Breast epithelium (tissue), 4 donors: ENCODE measurements around the gene SLC1A6. TPM values are rescaled to one million over a fixed set of nuclear protein-coding genes. Genes with fewer than 3 reads are reported as not detected.

Source experiments
- DNase-seq, 2 donors: peaks; one replicate each; pipeline ENCODE4 v3.0.0-alpha.2; 2019; ENCODE audit warnings: low spot score in 2 of 2
- H3K27ac ChIP-seq, 2 donors: fragments of 200-600 bp; sonication (generic) in 1 of 2; one replicate each; pipeline ENCODE4 v1.5.1; 2016 to 2019; ENCODE audit warnings: mild to moderate bottlenecking in 1 of 2
- H3K27me3 ChIP-seq, 2 donors: fragments of 200-600 bp; sonication (generic) in 1 of 2; one replicate each; pipeline versions ENCODE4 v1.5.1 to v1.6.0; 2017 to 2019; ENCODE audit warnings: control low read depth in 1 of 2, mild to moderate bottlenecking in 1 of 2
- H3K36me3 ChIP-seq: fragments of 200-600 bp; one replicate; pipeline ENCODE4 v1.5.1; 2019
- H3K4me1 ChIP-seq, 2 donors: fragments of 200-600 bp; sonication (generic); one replicate each; pipeline ENCODE4 v1.5.1; 2016 to 2019; ENCODE audit warnings: control low read depth in 1 of 2
- H3K4me3 ChIP-seq, 3 donors: fragments of 200-600 bp; sonication (generic); 1 replicate in 2 of 3; 2 replicates in 1 of 3; pipeline ENCODE4 v1.5.1; 2016 to 2019; ENCODE audit warnings: mild to moderate bottlenecking in 3 of 3, moderate library complexity in 2 of 3
- H3K9me3 ChIP-seq, 2 donors: fragments of 200-600 bp; sonication (generic) in 1 of 2; one replicate each; pipeline ENCODE4 v1.5.1; 2016 to 2019; ENCODE audit warnings: control low read depth in 1 of 2
- POLR2A ChIP-seq: fragments of 450-650 bp; IDR thresholded peaks from one replicate; pipeline ENCODE4 v1.6.1; 2016; ENCODE audit warnings: antibody characterized with exemption, mild to moderate bottlenecking, moderate library complexity
- POLR2AphosphoS5 ChIP-seq, 3 donors: sonication (generic); formaldehyde crosslinking; IDR thresholded peaks; one replicate each; pipeline ENCODE4 v1.6.1; 2017; ENCODE audit warnings: antibody characterized with exemption in 3 of 3
- intact Hi-C: fragments of 100-400 bp; cut with DNase I; formaldehyde crosslinking; loops from one replicate; pipeline ENCODE4 v1.15.1; 2023; ENCODE audit warnings: low total_unique reads
- total RNA-seq, 3 donors: library from RNA; depleted of rRNA; stranded (reverse); fragments of >200 nt; gene quantifications; one replicate each; pipeline ENCODE4 v1.1.0, GENCODE V29; 2016
- TF ChIP-seq, protein P1 (sequence below), 3 donors: fragments of 450-650 bp; IDR thresholded peaks; one replicate each; pipeline ENCODE4 v1.5.1; 2016 to 2017; ENCODE audit warnings: antibody characterized with exemption in 3 of 3, mild to moderate bottlenecking in 3 of 3, moderate library complexity in 3 of 3

SLC1A6 gene
- total RNA-seq, 3 donors from 2014 or later, result not detected

DNA sequence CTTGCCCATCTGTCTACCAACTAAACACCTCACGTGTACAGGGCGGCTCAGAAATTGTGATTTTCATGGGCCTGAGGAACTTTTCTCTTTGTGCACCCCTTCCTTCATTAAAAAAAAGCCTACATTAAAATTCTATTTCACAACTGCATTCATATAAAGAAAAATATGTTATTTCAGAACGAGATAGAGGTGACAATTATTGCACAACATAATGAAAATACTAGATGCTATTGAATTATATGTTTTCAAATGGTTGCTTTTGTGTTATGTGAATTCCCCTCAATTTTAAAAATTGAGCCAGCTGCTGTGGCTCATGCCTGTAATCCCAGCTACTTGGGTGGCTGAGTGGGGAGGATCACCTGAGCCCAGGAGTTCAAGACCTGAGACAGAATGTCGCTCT, 5.2 kb downstream of the SLC1A6 start:
- H3K4me1 ChIP-seq, result no peaks in the 10 kb centered on the region
- no peak overlapping the region for H3K4me3 ChIP-seq
- no peak for DNase-seq
- no peaks in the 10 kb centered on the region for H3K36me3 ChIP-seq
- peaks cover 0 to 22% of the 10 kb centered on the region in 2 donors for H3K27me3 ChIP-seq
- H3K9me3 ChIP-seq, result no peaks in the 10 kb centered on the region
- no peak overlapping the region for H3K27ac ChIP-seq
- no peak for TF ChIP-seq POLR2AphosphoS5 (IDR thresholded peaks at IDR 0.05)
- TF ChIP-seq, protein P1, sequence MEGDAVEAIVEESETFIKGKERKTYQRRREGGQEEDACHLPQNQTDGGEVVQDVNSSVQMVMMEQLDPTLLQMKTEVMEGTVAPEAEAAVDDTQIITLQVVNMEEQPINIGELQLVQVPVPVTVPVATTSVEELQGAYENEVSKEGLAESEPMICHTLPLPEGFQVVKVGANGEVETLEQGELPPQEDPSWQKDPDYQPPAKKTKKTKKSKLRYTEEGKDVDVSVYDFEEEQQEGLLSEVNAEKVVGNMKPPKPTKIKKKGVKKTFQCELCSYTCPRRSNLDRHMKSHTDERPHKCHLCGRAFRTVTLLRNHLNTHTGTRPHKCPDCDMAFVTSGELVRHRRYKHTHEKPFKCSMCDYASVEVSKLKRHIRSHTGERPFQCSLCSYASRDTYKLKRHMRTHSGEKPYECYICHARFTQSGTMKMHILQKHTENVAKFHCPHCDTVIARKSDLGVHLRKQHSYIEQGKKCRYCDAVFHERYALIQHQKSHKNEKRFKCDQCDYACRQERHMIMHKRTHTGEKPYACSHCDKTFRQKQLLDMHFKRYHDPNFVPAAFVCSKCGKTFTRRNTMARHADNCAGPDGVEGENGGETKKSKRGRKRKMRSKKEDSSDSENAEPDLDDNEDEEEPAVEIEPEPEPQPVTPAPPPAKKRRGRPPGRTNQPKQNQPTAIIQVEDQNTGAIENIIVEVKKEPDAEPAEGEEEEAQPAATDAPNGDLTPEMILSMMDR (IDR thresholded peaks at IDR 0.05), result no peak
- TF ChIP-seq POLR2A, result no peak
- intact Hi-C loops, result no loop called here

DNA sequence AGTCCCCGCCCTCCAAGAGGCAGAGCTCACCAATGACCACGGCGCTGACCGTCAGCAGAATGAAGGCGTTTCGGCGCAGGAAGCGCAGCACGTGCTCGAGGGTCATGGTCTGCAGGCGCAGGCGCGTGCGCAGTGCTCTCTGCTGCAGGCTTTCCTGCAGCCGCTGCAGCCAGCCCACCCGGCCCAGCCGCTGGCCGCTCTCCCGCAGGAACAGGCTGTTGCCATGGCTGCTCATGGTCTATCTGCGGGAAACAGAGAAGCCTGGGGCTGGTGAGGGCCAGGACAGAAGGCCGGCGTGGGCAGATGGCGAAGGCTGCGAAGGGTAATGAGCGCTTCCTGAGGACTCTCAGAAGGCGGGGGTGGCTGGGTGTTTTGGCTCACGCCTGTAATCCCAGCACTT, 7.0 kb downstream of the SLC1A6 start:
- H3K27ac ChIP-seq, result no peak overlapping the region
- no peak overlapping the region for H3K4me3 ChIP-seq
- peaks cover 0 to 7% of the 10 kb centered on the region in 2 donors for H3K27me3 ChIP-seq
- no peaks in the 10 kb centered on the region for H3K4me1 ChIP-seq
- no peaks in the 10 kb centered on the region for H3K36me3 ChIP-seq
- H3K9me3 ChIP-seq, result no peaks in the 10 kb centered on the region
- no peak for DNase-seq
- intact Hi-C loops, result no loop called here
- TF ChIP-seq POLR2AphosphoS5 (IDR thresholded peaks at IDR 0.05) (no peak), POLR2A (no peak)
- TF ChIP-seq, protein P1 (IDR thresholded peaks at IDR 0.05), result no peak

DNA sequence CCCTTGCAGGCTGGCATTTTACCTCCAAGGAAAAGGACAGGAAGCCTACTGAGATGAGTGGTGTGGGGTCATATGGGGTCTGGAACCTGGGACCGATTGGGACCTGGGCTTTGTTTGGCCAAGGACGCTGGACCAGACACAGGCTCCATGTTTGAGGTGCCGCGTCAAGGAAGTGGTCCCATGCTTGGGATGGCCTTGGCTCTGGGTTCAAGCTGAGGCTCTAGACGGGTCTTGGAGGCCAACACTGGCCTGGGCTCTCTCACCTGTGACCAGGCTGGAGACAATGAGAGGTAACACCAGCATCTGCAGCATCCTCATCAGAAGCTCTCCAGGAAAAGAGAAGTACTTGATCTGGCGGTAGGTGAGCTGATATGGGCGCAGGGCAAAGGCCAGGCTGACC, 8.2 kb downstream of the SLC1A6 start:
- no peak overlapping the region for H3K27ac ChIP-seq
- H3K9me3 ChIP-seq, result no peaks in the 10 kb centered on the region
- TF ChIP-seq, protein P1 (IDR thresholded peaks at IDR 0.05), result no peak
- TF ChIP-seq POLR2AphosphoS5 (IDR thresholded peaks at IDR 0.05), result no peak
- TF ChIP-seq POLR2A, result no peak
- intact Hi-C loops, result no loop called here
- no peak for DNase-seq
- no peaks in the 10 kb centered on the region for H3K36me3 ChIP-seq
- no peaks in the 10 kb centered on the region for H3K27me3 ChIP-seq
- H3K4me3 ChIP-seq, result no peak overlapping the region
- H3K4me1 ChIP-seq, result no peaks in the 10 kb centered on the region

DNA sequence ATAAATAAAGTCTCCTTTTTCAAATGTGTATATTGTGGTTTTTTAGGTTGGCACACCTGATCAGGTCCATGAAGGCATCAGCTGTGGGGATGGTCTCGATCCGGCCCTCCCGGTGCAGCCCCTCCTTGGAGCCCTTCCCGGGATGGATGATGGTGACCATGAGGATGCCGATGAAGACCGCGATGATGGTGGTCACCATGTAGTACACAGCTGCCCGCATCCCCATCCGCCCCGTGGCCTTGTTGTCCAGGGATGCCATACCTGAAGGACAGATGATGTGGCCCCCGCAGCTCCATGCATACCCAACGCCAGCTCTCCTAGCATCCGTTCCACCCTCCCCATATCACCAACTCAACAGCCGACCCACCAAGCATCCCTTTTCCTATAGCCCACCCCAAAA, 11.4 kb downstream of the SLC1A6 start:
- no peak for DNase-seq
- Histone ChIP-seq H3K4me3 (no peak overlapping the region), H3K27me3 (no peaks in the 10 kb centered on the region), H3K9me3 (no peaks in the 10 kb centered on the region), H3K4me1 (no peaks in the 10 kb centered on the region), H3K36me3 (no peaks in the 10 kb centered on the region), H3K27ac (no peak overlapping the region)
- intact Hi-C loops, result no loop called here
- TF ChIP-seq, protein P1 (IDR thresholded peaks at IDR 0.05), result no peak
- TF ChIP-seq POLR2A, result no peak
- TF ChIP-seq POLR2AphosphoS5 (IDR thresholded peaks at IDR 0.05), result no peak

DNA sequence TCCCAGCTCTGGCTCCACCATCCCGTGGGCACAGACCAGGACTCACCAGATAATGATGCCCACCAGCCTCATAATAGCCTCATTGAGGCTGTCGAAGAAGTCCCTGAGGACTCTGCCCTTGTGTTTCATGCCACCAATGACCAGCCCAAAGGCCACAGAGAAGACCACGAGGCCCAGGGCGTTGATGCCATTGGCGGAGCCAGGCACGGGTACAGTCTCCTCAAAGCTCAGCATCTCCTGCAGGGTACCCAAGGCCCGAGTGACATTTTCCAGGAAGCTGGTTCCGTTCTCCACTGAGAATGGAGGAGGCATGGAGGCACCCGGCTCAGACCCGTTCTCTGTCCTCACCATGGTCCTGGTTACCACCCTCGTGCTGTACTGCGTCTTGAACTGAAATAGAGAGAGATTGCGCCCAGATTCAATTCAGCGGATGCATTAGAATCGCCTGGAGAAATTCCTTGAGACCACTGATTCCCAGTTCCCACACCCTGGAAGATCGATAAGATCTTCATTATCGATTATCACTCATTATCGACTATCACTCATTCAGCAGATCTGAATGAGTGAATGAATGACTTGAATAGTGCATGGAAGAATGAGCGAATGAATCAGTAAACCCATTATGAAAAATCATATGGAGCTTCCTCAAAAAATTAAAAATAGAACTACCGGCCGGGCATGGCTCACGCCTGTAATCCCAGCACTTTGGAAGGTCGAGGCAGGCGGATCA, 17.5 kb downstream of the SLC1A6 start:
- no peak overlapping the region for H3K27ac ChIP-seq
- H3K9me3 ChIP-seq, result peaks cover 12 to 39% of the 10 kb centered on the region in 2 donors
- intact Hi-C loops, result no loop called here

More for the DNA sequence above, 17.5 kb downstream of the SLC1A6 start:
- Histone ChIP-seq H3K4me3 (no peak overlapping the region), H3K4me1 (no peaks in the 10 kb centered on the region), H3K27me3 (no peaks in the 10 kb centered on the region), H3K36me3 (no peaks in the 10 kb centered on the region)
- TF ChIP-seq POLR2A (no peak), POLR2AphosphoS5 (IDR thresholded peaks at IDR 0.05) (no peak)
- TF ChIP-seq, protein P1 (IDR thresholded peaks at IDR 0.05), result no peak
- no peak for DNase-seq
